Activated CD8-positive, alpha-beta T cell treated with anti-CD3 and anti-CD28 coated beads, Interleukin-2, amount 10 ng/mL, durations not matched to agents 7 days and 5 days (primary cell): ENCODE measurements around the gene MNAT1. TPM values are rescaled to one million over a fixed set of nuclear protein-coding genes. Genes with fewer than 3 reads are reported as not detected.

Experiments
- ATAC-seq: fragments of 150-1000 bp; cut with Tn5 transposase; one replicate; pipeline ENCODE4 v1.10.0; 2021; ENCODE audit warnings: moderate library complexity
- CTCF ChIA-PET: fragments of 350-600 bp; sonication (Branson Sonifier 250); formaldehyde crosslinking; loops from one replicate; lab custom pipeline; 2021; ENCODE audit warnings: antibody characterized with exemption; lab: Charles Lee
- POLR2A ChIA-PET: fragments of 350-600 bp; sonication (Branson Sonifier 250); formaldehyde crosslinking; loops from one replicate; lab custom pipeline; 2021; ENCODE audit warnings: antibody characterized with exemption; lab: Charles Lee
- DNase-seq: peaks from one replicate; pipeline ENCODE4 v3.0.0-alpha.2; 2020
- H3K27ac Mint-ChIP-seq: one replicate; pipeline ENCODE4 v1.8.0; 2021; ENCODE audit warnings: mild to moderate bottlenecking, mixed read lengths
- H3K27me3 Mint-ChIP-seq: one replicate; pipeline ENCODE4 v1.8.0; 2021; ENCODE audit warnings: low read depth, mixed read lengths
- H3K36me3 Mint-ChIP-seq: one replicate; pipeline ENCODE4 v1.8.0; 2021; ENCODE audit warnings: low read depth, mixed read lengths
- H3K4me1 Mint-ChIP-seq: one replicate; pipeline ENCODE4 v1.8.0; 2021; ENCODE audit warnings: low read depth, mixed read lengths
- H3K4me3 Mint-ChIP-seq: one replicate; pipeline ENCODE4 v1.8.0; 2021; ENCODE audit warnings: mild to moderate bottlenecking, mixed read lengths
- H3K9me3 Mint-ChIP-seq: one replicate; pipeline ENCODE4 v1.8.0; 2022; ENCODE audit warnings: mixed read lengths; ENCODE audit not compliant: insufficient read depth
- total RNA-seq, 2 experiments: library from RNA; stranded (reverse); gene quantifications; one replicate each; pipeline ENCODE4 v1.2.3, GENCODE V29; 2021

MNAT1 gene
- total RNA-seq: 10 to 100 TPM; 36.0 to 44.9 TPM

GRCh38 chr14:60734465-60735242, at the start of gene MNAT1:
MNAT1 (plus strand) TSS chr14:60734761; CDS start chr14:60734863, 102 bp downstream.
- DNase-seq (peak; percentile 85), ATAC-seq (peak; percentile 98)
- CTCF ChIA-PET: no interaction called here
- POLR2A ChIA-PET: interaction anchor here (1.5 kb wide), 1 partner anchor 19 kb away, joined by 7 read pairs; no protein-coding TSS in a partner anchor
- Mint-ChIP-seq H3K9me3 (no peaks in the 10 kb centered on the region), H3K27ac (peak within 1 kb of the TSS; percentile 95), H3K36me3 (peaks cover 5% of the 10 kb centered on the region), H3K4me1 (peaks cover 22% of the 10 kb centered on the region), H3K4me3 (peak within 1 kb of the TSS; percentile 98), H3K27me3 (peaks cover 22% of the 10 kb centered on the region)

DNA sequence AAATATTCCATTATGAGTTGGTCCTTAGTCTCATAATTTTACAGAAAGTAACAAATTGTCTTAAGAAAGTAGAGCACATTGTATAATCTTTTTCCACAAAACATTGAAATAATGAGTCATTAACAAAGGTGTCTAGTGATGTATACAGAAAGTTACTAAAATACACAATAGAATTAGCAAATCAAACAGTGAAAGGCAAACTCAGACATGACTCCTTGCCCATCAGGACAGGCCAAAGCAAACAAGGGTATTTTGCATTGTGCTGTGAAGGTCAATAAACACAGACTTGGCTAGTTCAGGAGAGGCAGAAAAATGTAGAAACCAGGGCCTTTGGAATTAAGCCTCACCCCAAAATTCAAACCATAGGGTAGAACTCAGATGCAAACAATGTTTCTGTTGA, 47.7 kb upstream of the MNAT1 start:
- H3K4me3 Mint-ChIP-seq: no peak overlapping the region
- no peak for DNase-seq
- POLR2A ChIA-PET: no interaction called here
- H3K27ac Mint-ChIP-seq: no peak overlapping the region
- H3K4me1 Mint-ChIP-seq: no peaks in the 10 kb centered on the region
- H3K27me3 Mint-ChIP-seq: peaks cover 3% of the 10 kb centered on the region
- CTCF ChIA-PET: no interaction called here
- no peaks in the 10 kb centered on the region for H3K36me3 Mint-ChIP-seq
- no peaks in the 10 kb centered on the region for H3K9me3 Mint-ChIP-seq
- no peak for ATAC-seq

DNA sequence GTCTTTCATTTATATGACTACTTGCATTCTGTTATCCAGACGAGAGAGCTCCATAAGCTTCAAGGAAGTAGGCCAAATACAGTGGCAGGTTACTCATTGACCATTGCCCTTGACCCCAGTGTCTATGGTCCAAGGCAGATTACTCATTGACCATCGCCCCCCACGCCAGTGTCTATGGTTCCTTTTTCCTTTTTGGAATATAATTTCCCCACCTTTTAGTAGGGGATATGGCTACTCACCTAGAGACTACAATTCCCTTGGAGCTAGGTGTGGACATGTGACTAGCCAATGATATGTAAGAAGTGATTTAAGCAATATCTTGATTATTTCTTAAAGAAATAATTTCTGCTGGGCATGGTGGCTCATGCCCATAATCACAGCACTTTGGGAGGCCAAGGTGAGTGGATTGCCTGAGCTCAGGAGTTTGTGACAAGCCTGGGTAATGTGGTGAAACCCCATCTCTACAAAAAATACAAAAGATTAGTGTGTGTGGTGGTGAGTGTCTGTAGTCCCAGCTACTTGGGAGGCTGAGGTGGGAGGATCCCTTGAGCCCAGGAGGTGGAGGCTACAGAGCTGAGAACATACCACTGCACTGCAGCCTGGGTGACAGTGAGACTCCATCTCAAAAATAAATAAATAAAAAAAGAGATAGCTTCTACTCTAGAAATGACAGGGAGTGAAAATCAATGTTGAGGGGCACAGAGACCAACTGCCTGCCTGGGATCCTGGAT, 43.0 kb upstream of the MNAT1 start:
- peaks cover 16% of the 10 kb centered on the region for H3K27me3 Mint-ChIP-seq
- H3K36me3 Mint-ChIP-seq: no peaks in the 10 kb centered on the region
- H3K9me3 Mint-ChIP-seq: no peaks in the 10 kb centered on the region
- no peaks in the 10 kb centered on the region for H3K4me1 Mint-ChIP-seq
- no peak overlapping the region for H3K4me3 Mint-ChIP-seq
- no peak for DNase-seq
- no peak overlapping the region for H3K27ac Mint-ChIP-seq
- ATAC-seq: no peak
- ChIA-PET CTCF (no interaction called here), POLR2A (interaction anchor here (0.6 kb wide), 1 partner anchor 62 kb away, joined by 3 read pairs; no protein-coding TSS in a partner anchor)

GRCh38 chr14:60695327-60695726, 39.2 kb upstream of the MNAT1 start:
- POLR2A ChIA-PET: no interaction called here
- ATAC-seq (no peak), DNase-seq (no peak)
- H3K4me1 Mint-ChIP-seq: no peaks in the 10 kb centered on the region
- peaks cover 29% of the 10 kb centered on the region for H3K27me3 Mint-ChIP-seq
- H3K9me3 Mint-ChIP-seq: peaks cover 4% of the 10 kb centered on the region
- H3K36me3 Mint-ChIP-seq: no peaks in the 10 kb centered on the region
- H3K27ac Mint-ChIP-seq: no peak overlapping the region
- CTCF ChIA-PET: no interaction called here
- no peak overlapping the region for H3K4me3 Mint-ChIP-seq

- peaks cover 8% of the 10 kb centered on the region for H3K9me3 Mint-ChIP-seq
- H3K27me3 Mint-ChIP-seq: peaks cover 15% of the 10 kb centered on the region
- no peaks in the 10 kb centered on the region for H3K4me1 Mint-ChIP-seq
- DNase-seq (no peak), ATAC-seq (no peak)
- CTCF ChIA-PET: no interaction called here
- H3K36me3 Mint-ChIP-seq: no peaks in the 10 kb centered on the region
- H3K27ac Mint-ChIP-seq: no peak overlapping the region
- H3K4me3 Mint-ChIP-seq: no peak overlapping the region
- POLR2A ChIA-PET: no interaction called here
These were observed 34.0 kb upstream of the MNAT1 start for GRCh38 chr14:60700598-60700997.

DNA sequence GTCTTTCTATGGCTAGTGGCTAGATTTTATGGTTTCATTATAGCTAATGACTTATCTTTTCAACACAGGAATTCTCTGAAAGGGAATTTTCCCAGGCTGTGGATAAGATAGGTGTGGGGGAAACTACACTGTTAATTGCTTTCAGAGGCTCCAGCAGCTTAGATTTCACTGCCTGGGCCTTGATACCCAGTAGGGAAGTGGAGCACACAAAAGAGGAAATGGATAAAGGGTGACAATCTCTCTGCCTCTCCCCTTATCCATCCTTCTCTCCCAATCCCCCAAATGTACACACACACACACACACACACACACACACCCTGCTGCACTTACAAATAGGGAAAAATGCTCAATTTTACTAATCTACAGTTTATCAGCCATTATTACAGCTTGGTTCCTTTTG, 29.5 kb upstream of the MNAT1 start:
- Mint-ChIP-seq H3K9me3 (peaks cover 6% of the 10 kb centered on the region), H3K4me3 (no peak overlapping the region), H3K27ac (no peak overlapping the region), H3K36me3 (no peaks in the 10 kb centered on the region), H3K27me3 (peaks cover 20% of the 10 kb centered on the region), H3K4me1 (no peaks in the 10 kb centered on the region)
- ATAC-seq: no peak
- DNase-seq: no peak
- ChIA-PET POLR2A (no interaction called here), CTCF (no interaction called here)

DNA sequence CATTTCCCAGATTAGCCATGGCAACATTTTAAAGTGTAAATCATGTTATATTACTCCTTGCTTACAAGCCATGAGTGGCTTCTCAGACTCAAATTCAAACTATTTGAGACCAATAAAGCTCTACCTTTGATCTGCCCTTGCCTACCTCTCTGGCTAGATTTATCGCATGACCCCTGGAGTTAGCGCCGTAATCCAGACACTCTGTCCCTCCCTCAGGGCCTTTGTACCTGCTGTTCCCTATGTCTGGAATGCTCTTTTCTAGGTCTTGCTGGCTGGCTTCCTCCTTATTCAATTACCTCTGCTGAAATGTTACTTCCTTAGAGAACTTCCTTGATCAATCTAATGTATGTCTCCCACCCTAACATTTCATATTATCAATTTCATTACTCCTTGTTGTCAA, 26.7 kb upstream of the MNAT1 start:
- no peaks in the 10 kb centered on the region for H3K4me1 Mint-ChIP-seq
- DNase-seq (no peak), ATAC-seq (no peak)
- no peaks in the 10 kb centered on the region for H3K9me3 Mint-ChIP-seq
- H3K27ac Mint-ChIP-seq: no peak overlapping the region
- ChIA-PET CTCF (no interaction called here), POLR2A (no interaction called here)
- H3K27me3 Mint-ChIP-seq: peaks cover 27% of the 10 kb centered on the region
- H3K4me3 Mint-ChIP-seq: no peak overlapping the region
- no peaks in the 10 kb centered on the region for H3K36me3 Mint-ChIP-seq

DNA sequence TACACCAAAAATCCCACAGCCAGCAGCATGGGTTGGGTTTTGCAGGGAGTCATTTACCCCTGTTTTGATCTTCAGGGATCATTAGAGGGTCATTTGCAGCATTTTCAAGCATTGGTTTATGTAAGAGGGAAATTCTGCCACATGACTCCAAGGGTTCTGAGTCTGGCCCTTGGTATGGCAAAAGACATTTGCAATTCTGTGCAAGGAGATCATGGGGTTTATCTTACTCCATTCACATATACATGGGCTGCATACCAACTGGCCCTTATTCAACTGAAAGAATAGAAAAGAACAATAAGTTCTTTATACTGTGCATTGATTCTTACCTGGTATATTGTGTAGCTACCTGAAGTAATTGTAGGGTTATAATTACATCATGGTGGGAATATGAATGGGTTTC, 24.1 kb upstream of the MNAT1 start:
- CTCF ChIA-PET: no interaction called here
- POLR2A ChIA-PET: no interaction called here

DNA sequence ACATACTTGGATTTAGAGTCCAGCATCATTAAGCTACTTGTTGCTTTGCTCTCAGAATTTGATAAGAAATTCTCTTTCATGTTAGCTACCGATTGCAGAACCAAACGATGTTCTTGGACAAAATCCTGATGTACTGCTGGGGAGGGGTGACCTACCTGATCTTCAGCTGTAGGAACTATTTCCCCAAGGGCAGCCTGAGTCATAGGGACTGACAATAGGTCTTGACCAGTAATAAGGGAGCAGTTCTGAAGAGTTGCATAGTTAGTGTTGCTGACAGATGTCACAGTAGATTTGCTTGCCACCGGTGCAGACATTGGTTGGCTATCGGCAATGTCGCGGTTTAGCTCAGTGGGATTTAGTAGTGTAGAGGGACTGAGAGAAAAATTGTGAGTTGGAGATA, 21.0 kb upstream of the MNAT1 start:
- Mint-ChIP-seq H3K4me3 (no peak overlapping the region), H3K27me3 (peaks cover 36% of the 10 kb centered on the region), H3K27ac (no peak overlapping the region), H3K36me3 (no peaks in the 10 kb centered on the region), H3K4me1 (no peaks in the 10 kb centered on the region), H3K9me3 (no peaks in the 10 kb centered on the region)
- ATAC-seq: no peak
- ChIA-PET CTCF (no interaction called here), POLR2A (no interaction called here)
- no peak for DNase-seq

More for the DNA sequence above, 24.1 kb upstream of the MNAT1 start:
- ATAC-seq (no peak), DNase-seq (no peak)
- Mint-ChIP-seq H3K27me3 (peaks cover 40% of the 10 kb centered on the region), H3K36me3 (no peaks in the 10 kb centered on the region), H3K4me3 (no peak overlapping the region), H3K9me3 (no peaks in the 10 kb centered on the region), H3K4me1 (no peaks in the 10 kb centered on the region), H3K27ac (no peak overlapping the region)

- no peak for ATAC-seq
- ChIA-PET POLR2A (no interaction called here), CTCF (no interaction called here)
- Mint-ChIP-seq H3K9me3 (no peaks in the 10 kb centered on the region), H3K27me3 (peaks cover 59% of the 10 kb centered on the region), H3K36me3 (no peaks in the 10 kb centered on the region), H3K27ac (no peak overlapping the region), H3K4me3 (no peak overlapping the region), H3K4me1 (peaks cover 24% of the 10 kb centered on the region)
- DNase-seq: no peak
These were observed 14.2 kb upstream of the MNAT1 start for GRCh38 chr14:60720391-60720790.

DNA sequence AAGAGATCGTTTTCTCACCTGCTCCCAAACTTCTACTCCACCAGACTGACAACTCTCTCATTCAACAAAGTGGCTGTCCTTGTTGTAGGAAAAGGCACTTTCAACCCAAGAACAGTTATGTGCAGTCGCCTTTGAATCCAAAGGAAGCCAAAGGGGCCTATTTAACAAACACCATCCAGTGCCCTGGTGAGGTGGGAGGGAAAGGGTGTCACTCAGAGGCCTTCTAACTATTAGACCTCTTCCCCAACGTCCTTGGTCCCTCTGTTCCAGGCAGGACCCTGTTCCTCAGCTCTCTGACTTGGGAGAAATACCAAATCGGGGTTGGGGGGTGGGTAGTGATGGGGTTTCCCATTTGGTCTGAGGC, 13.6 kb upstream of the MNAT1 start:
- Mint-ChIP-seq H3K9me3 (no peaks in the 10 kb centered on the region), H3K4me1 (peaks cover 24% of the 10 kb centered on the region), H3K4me3 (peak overlapping the region; percentile 39), H3K36me3 (no peaks in the 10 kb centered on the region), H3K27me3 (peaks cover 57% of the 10 kb centered on the region), H3K27ac (no peak overlapping the region)
- DNase-seq: no peak
- ChIA-PET POLR2A (no interaction called here), CTCF (interaction anchor here (0.5 kb wide), 1 partner anchor 162 kb away, joined by 4 read pairs; no protein-coding TSS in a partner anchor)
- no peak for ATAC-seq
